NCI-H1436 treated with DMSO at 0.1 percent for 48 hours (cell line): Measurements from ENCODE around the gene SLC6A19.
"Not testable (repeated sequence)": the region's sequence is repeated elsewhere in the genome, so short reads cannot be mapped to it uniquely, and the experiment has no call there.

Source experiments
- DNase-seq: peaks from one replicate; lab custom pipeline; 2025; lab: John Stamatoyannopoulos, UW

The SLC6A19 gene

GRCh38 chr5:1265461-1266455 lies 64.4 kb downstream of the SLC6A19 start:
- no peak for DNase-seq

GRCh38 chr5:1266791-1267190 lies 65.4 kb downstream of the SLC6A19 start:
- no peak for DNase-seq

- DNase-seq, result not testable (repeated sequence)
Observed at GRCh38 chr5:1267464-1267863, 66.1 kb downstream of the SLC6A19 start.

- DNase-seq, result no peak
Observed at GRCh38 chr5:1268056-1268455, 66.7 kb downstream of the SLC6A19 start.

DNA sequence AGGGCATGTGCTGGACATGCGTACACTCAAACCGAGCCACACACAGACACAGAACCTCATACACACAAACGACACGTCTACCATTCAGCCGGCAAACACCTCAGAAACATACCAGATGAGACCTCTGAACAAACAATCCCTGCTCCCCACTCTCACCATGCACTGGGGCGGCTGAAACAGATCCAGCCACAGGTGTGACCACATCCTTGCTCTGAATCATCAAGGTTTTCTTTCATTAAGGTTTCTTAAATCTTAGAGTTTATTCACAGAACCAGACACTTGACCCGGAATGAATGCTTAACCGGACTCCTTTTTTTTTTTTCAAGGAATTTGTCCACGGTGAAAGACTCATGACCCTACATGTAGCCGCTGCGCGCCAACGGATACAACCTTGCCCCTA lies 67.3 kb downstream of the SLC6A19 start:
- DNase-seq, result no peak

GRCh38 chr5:1270426-1270825 lies 69.0 kb downstream of the SLC6A19 start:
- DNase-seq, result no peak

GRCh38 chr5:1270933-1271914 lies 69.8 kb downstream of the SLC6A19 start:
- no peak for DNase-seq

GRCh38 chr5:1272201-1272600 lies 70.8 kb downstream of the SLC6A19 start:
- no peak for DNase-seq

GRCh38 chr5:1273745-1274144 lies 72.3 kb downstream of the SLC6A19 start:
- no peak for DNase-seq

GRCh38 chr5:1274471-1274870 lies 73.1 kb downstream of the SLC6A19 start:
- no peak for DNase-seq
